Rectal smooth muscle tissue (tissue), 1 donor: ENCODE data around the gene BMPR1B.

Source experiments
- H3K27ac ChIP-seq: one replicate; pipeline ENCODE4 v1.7.0; 2013; ENCODE audit warnings: low read depth, low read length, inconsistent platforms
- H3K27me3 ChIP-seq: one replicate; pipeline ENCODE4 v1.7.0; 2013; ENCODE audit warnings: low read length; ENCODE audit not compliant: control insufficient read depth, insufficient read depth
- H3K36me3 ChIP-seq: one replicate; pipeline ENCODE4 v1.7.0; 2013; ENCODE audit warnings: low read length; ENCODE audit not compliant: control insufficient read depth, insufficient read depth
- H3K4me1 ChIP-seq: one replicate; pipeline ENCODE4 v1.7.0; 2013; ENCODE audit warnings: low read length; ENCODE audit not compliant: control insufficient read depth, insufficient read depth
- H3K4me3 ChIP-seq: one replicate; pipeline ENCODE4 v1.7.0; 2013; ENCODE audit warnings: low read length
- H3K9ac ChIP-seq: one replicate; pipeline ENCODE4 v1.7.0; 2013; ENCODE audit warnings: low read length

The BMPR1B gene

GRCh38 chr4:95068818-95069478 is 311.2 kb downstream of the BMPR1B start:
- Histone ChIP-seq H3K4me1 (no peaks in the 10 kb centered on the region), H3K4me3 (no peak overlapping the region), H3K27me3 (no peaks in the 10 kb centered on the region), H3K27ac (no peak overlapping the region), H3K36me3 (no peaks in the 10 kb centered on the region), H3K9ac (no peak overlapping the region)

GRCh38 chr4:95071851-95072250 is 314.1 kb downstream of the BMPR1B start:
- H3K4me3 ChIP-seq = no peak overlapping the region
- no peak overlapping the region for H3K27ac ChIP-seq
- H3K4me1 ChIP-seq = no peaks in the 10 kb centered on the region
- no peak overlapping the region for H3K9ac ChIP-seq
- H3K36me3 ChIP-seq = no peaks in the 10 kb centered on the region
- no peaks in the 10 kb centered on the region for H3K27me3 ChIP-seq

- Histone ChIP-seq H3K27ac (no peak overlapping the region), H3K36me3 (no peaks in the 10 kb centered on the region), H3K9ac (no peak overlapping the region), H3K27me3 (no peaks in the 10 kb centered on the region), H3K4me1 (no peaks in the 10 kb centered on the region), H3K4me3 (no peak overlapping the region)
Observed at GRCh38 chr4:95073646-95074045, 315.9 kb downstream of the BMPR1B start.

- no peaks in the 10 kb centered on the region for H3K36me3 ChIP-seq
- H3K27ac ChIP-seq = no peak overlapping the region
- H3K27me3 ChIP-seq = no peaks in the 10 kb centered on the region
- no peak overlapping the region for H3K4me3 ChIP-seq
- H3K4me1 ChIP-seq = no peaks in the 10 kb centered on the region
- H3K9ac ChIP-seq = no peak overlapping the region
Observed at GRCh38 chr4:95077864-95078263, 320.1 kb downstream of the BMPR1B start.

- Histone ChIP-seq H3K4me1 (no peaks in the 10 kb centered on the region), H3K27ac (no peak overlapping the region), H3K4me3 (no peak overlapping the region), H3K36me3 (no peaks in the 10 kb centered on the region), H3K9ac (no peak overlapping the region), H3K27me3 (no peaks in the 10 kb centered on the region)
Observed at GRCh38 chr4:95080969-95081368, 323.2 kb downstream of the BMPR1B start.

GRCh38 chr4:95084584-95084983 is 326.8 kb downstream of the BMPR1B start:
- Histone ChIP-seq H3K27ac (no peak overlapping the region), H3K27me3 (no peaks in the 10 kb centered on the region), H3K4me3 (no peak overlapping the region), H3K9ac (no peak overlapping the region), H3K4me1 (no peaks in the 10 kb centered on the region), H3K36me3 (no peaks in the 10 kb centered on the region)

GRCh38 chr4:95085124-95085833 is 327.5 kb downstream of the BMPR1B start:
- Histone ChIP-seq H3K27ac (no peak overlapping the region), H3K27me3 (no peaks in the 10 kb centered on the region), H3K9ac (no peak overlapping the region), H3K36me3 (no peaks in the 10 kb centered on the region), H3K4me3 (no peak overlapping the region), H3K4me1 (no peaks in the 10 kb centered on the region)

- H3K36me3 ChIP-seq = no peaks in the 10 kb centered on the region
- no peaks in the 10 kb centered on the region for H3K4me1 ChIP-seq
- H3K27ac ChIP-seq = no peak overlapping the region
- H3K27me3 ChIP-seq = no peaks in the 10 kb centered on the region
- no peak overlapping the region for H3K4me3 ChIP-seq
- no peak overlapping the region for H3K9ac ChIP-seq
Observed at GRCh38 chr4:95086551-95086950, 328.8 kb downstream of the BMPR1B start.

GRCh38 chr4:95087657-95088455 is 330.1 kb downstream of the BMPR1B start:
- no peaks in the 10 kb centered on the region for H3K36me3 ChIP-seq
- no peaks in the 10 kb centered on the region for H3K27me3 ChIP-seq
- H3K4me1 ChIP-seq = no peaks in the 10 kb centered on the region
- no peak overlapping the region for H3K9ac ChIP-seq
- no peak overlapping the region for H3K27ac ChIP-seq
- H3K4me3 ChIP-seq = no peak overlapping the region

GRCh38 chr4:95091272-95091671 is 333.5 kb downstream of the BMPR1B start:
- Histone ChIP-seq H3K9ac (no peak overlapping the region), H3K4me1 (no peaks in the 10 kb centered on the region), H3K4me3 (no peak overlapping the region), H3K27ac (no peak overlapping the region), H3K27me3 (no peaks in the 10 kb centered on the region), H3K36me3 (no peaks in the 10 kb centered on the region)

- H3K4me3 ChIP-seq = no peak overlapping the region
Observed at GRCh38 chr4:95092766-95093165, 335.0 kb downstream of the BMPR1B start.

GRCh38 chr4:95093460-95093859 is 335.7 kb downstream of the BMPR1B start:
- Histone ChIP-seq H3K27me3 (no peaks in the 10 kb centered on the region), H3K27ac (no peak overlapping the region), H3K4me3 (no peak overlapping the region), H3K36me3 (no peaks in the 10 kb centered on the region), H3K4me1 (no peaks in the 10 kb centered on the region), H3K9ac (no peak overlapping the region)

More at GRCh38 chr4:95092766-95093165, 335.0 kb downstream of the BMPR1B start:
- no peak overlapping the region for H3K9ac ChIP-seq
- no peak overlapping the region for H3K27ac ChIP-seq
- no peaks in the 10 kb centered on the region for H3K36me3 ChIP-seq
- H3K27me3 ChIP-seq = no peaks in the 10 kb centered on the region
- H3K4me1 ChIP-seq = no peaks in the 10 kb centered on the region
